ENCODE results near the gene BACE2.

DNA sequence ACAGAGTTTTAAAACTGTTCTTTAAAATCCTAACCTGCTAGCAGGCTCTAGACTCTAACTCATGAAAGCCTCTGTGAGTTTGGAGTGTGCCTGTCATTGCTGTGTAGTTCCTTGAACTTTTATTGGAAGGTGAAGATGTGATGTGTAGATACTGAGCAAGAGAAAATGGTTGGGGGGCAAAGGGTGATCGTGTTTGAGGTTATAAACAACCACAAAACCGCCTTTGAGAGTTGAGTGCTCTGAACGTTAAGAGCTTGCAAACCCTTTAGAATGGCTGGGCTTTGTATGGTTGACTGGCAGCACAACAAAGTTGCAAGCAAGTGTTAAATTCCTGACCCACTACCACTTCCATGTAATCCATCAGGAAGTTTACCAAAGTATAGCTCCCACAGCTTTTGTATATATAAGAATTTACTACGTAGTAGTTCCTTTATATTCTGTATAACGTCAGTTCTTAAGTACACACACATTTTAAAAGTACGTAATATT is 19.6 kb downstream of the BACE2 start:
- TF ChIP-seq, protein P1, sequence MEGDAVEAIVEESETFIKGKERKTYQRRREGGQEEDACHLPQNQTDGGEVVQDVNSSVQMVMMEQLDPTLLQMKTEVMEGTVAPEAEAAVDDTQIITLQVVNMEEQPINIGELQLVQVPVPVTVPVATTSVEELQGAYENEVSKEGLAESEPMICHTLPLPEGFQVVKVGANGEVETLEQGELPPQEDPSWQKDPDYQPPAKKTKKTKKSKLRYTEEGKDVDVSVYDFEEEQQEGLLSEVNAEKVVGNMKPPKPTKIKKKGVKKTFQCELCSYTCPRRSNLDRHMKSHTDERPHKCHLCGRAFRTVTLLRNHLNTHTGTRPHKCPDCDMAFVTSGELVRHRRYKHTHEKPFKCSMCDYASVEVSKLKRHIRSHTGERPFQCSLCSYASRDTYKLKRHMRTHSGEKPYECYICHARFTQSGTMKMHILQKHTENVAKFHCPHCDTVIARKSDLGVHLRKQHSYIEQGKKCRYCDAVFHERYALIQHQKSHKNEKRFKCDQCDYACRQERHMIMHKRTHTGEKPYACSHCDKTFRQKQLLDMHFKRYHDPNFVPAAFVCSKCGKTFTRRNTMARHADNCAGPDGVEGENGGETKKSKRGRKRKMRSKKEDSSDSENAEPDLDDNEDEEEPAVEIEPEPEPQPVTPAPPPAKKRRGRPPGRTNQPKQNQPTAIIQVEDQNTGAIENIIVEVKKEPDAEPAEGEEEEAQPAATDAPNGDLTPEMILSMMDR (conservative IDR thresholded peaks at IDR 0.05), result no peak
- no peak for TF ChIP-seq EZH2 (IDR thresholded peaks at IDR 0.05; ENCODE audit: low read depth)
